DND-41 (cell line): ENCODE measurements around the gene CCDC102A.

Experiments used
- ATAC-seq: fragments of 200-7000 bp; cut with Tn5 transposase; 3 replicates; pipeline ENCODE4 v1.9.1; 2021; ENCODE audit warnings: low read depth; ENCODE audit not compliant: insufficient read depth
- DNase-seq: peaks from one replicate; pipeline ENCODE4 v3.0.0-alpha.2; 2020
- H2AFZ ChIP-seq: 2 replicates; pipeline ENCODE4 v1.6.0; 2012; ENCODE audit warnings: low read depth, low read length
- H3K27ac ChIP-seq: 2 replicates; pipeline ENCODE4 v1.5.1; 2012; ENCODE audit warnings: low read length, inconsistent platforms
- H3K27me3 ChIP-seq: fragments of 200-600 bp; sonication (generic); 2 replicates; pipeline ENCODE4 v1.6.0; 2012; ENCODE audit warnings: low read length, mild to moderate bottlenecking, inconsistent platforms; ENCODE audit not compliant: insufficient read depth, poor library complexity
- H3K36me3 ChIP-seq: 2 replicates; pipeline ENCODE4 v1.5.1; 2012; ENCODE audit warnings: low read length, inconsistent platforms; ENCODE audit not compliant: insufficient read depth
- H3K4me1 ChIP-seq: 2 replicates; pipeline ENCODE4 v1.5.1; 2012; ENCODE audit warnings: mild to moderate bottlenecking, low read length; ENCODE audit not compliant: insufficient read depth
- H3K4me2 ChIP-seq: 2 replicates; pipeline ENCODE4 v1.6.0; 2012; ENCODE audit warnings: mild to moderate bottlenecking, moderate library complexity, low read length, inconsistent platforms; ENCODE audit not compliant: insufficient read depth
- H3K4me3 ChIP-seq, 2 experiments: fragments of 200-600 bp in 1 of 2; shearing (Covaris generic) in 1 of 2; 2 replicates each; pipeline ENCODE4 v1.5.1; 2012 to 2016; ENCODE audit warnings: inconsistent platforms in 2 of 2, low read length in 2 of 2, mild to moderate bottlenecking in 2 of 2, low read depth in 1 of 2, moderate library complexity in 1 of 2
- H3K79me2 ChIP-seq: 2 replicates; pipeline ENCODE4 v1.6.0; 2012; ENCODE audit warnings: low read length, inconsistent platforms; ENCODE audit not compliant: insufficient read depth
- H3K9ac ChIP-seq: 2 replicates; pipeline ENCODE4 v1.6.0; 2012; ENCODE audit warnings: low read depth, mild to moderate bottlenecking, inconsistent platforms, low read length, moderate library complexity
- H3K9me3 ChIP-seq: 2 replicates; pipeline ENCODE4 v1.5.1; 2012; ENCODE audit warnings: low read length, moderate library complexity, mild to moderate bottlenecking, inconsistent platforms; ENCODE audit not compliant: insufficient read depth, severe bottlenecking
- H4K20me1 ChIP-seq: 2 replicates; pipeline ENCODE4 v1.6.0; 2012; ENCODE audit warnings: low read length; ENCODE audit not compliant: insufficient read depth
- CTCF ChIP-seq: IDR thresholded peaks from 2 replicates; pipeline ENCODE4 v1.5.1; 2012; ENCODE audit warnings: borderline replicate concordance, low read length, moderate library complexity, mild to moderate bottlenecking; ENCODE audit not compliant: poor library complexity, severe bottlenecking; ENCODE audit errors: extremely low read depth
- EZH2 ChIP-seq: IDR thresholded peaks from 3 replicates; pipeline ENCODE4 v1.6.1; 2012; ENCODE audit warnings: borderline replicate concordance, low read depth, mild to moderate bottlenecking, moderate library complexity, low read length, inconsistent platforms; ENCODE audit not compliant: severe bottlenecking

CCDC102A gene

GRCh38 chr16:57562669-57563486 is 26.5 kb upstream of the CCDC102A start:
- Histone ChIP-seq H3K9me3 (peaks cover 5% of the 10 kb centered on the region), H3K27ac (no peak overlapping the region), H3K36me3 (no peaks in the 10 kb centered on the region), H3K9ac (no peak overlapping the region), H3K27me3 (no peaks in the 10 kb centered on the region), H3K79me2 (no peaks in the 10 kb centered on the region), H2AFZ (no peak overlapping the region), H3K4me3 (no peak overlapping the region), H3K4me2 (no peak overlapping the region), H3K4me1 (no peaks in the 10 kb centered on the region), H4K20me1 (peaks cover 4% of the 10 kb centered on the region; the same call in 1 of the 2 replicates)
- TF ChIP-seq CTCF, result no peak
- no peak for ATAC-seq
- DNase-seq, result no peak

- no peaks in the 10 kb centered on the region for H3K4me1 ChIP-seq
- H3K4me3 ChIP-seq, result no peak overlapping the region
- no peaks in the 10 kb centered on the region for H4K20me1 ChIP-seq
- TF ChIP-seq CTCF (no peak), EZH2 (no peak)
- no peaks in the 10 kb centered on the region for H3K79me2 ChIP-seq
- H3K27me3 ChIP-seq, result no peaks in the 10 kb centered on the region
- no peak for DNase-seq
- H3K9me3 ChIP-seq, result peaks cover 5% of the 10 kb centered on the region
- H3K27ac ChIP-seq, result no peak overlapping the region
- no peaks in the 10 kb centered on the region for H3K36me3 ChIP-seq
- H3K9ac ChIP-seq, result no peak overlapping the region
- no peak for ATAC-seq
- H2AFZ ChIP-seq, result no peak overlapping the region
- H3K4me2 ChIP-seq, result no peak overlapping the region
Measured at GRCh38 chr16:57562066-57562465, 25.7 kb upstream of the CCDC102A start.

GRCh38 chr16:57559072-57559790 is 22.9 kb upstream of the CCDC102A start:
- no peaks in the 10 kb centered on the region for H3K27me3 ChIP-seq
- DNase-seq (no peak), ATAC-seq (no peak)
- H3K27ac ChIP-seq, result no peak overlapping the region
- no peak overlapping the region for H3K9ac ChIP-seq
- no peaks in the 10 kb centered on the region for H3K36me3 ChIP-seq
- no peak overlapping the region for H3K4me3 ChIP-seq
- no peak overlapping the region for H2AFZ ChIP-seq
- no peak overlapping the region for H3K4me2 ChIP-seq
- no peaks in the 10 kb centered on the region for H3K4me1 ChIP-seq
- H4K20me1 ChIP-seq, result no peaks in the 10 kb centered on the region
- no peaks in the 10 kb centered on the region for H3K79me2 ChIP-seq
- TF ChIP-seq CTCF, result no peak
- TF ChIP-seq EZH2, result no peak
- peaks cover 5% of the 10 kb centered on the region for H3K9me3 ChIP-seq
